Measurements from ENCODE around the gene HOXC10. TPM values are rescaled to one million over a fixed set of nuclear protein-coding genes. Genes with fewer than 3 reads are reported as not detected.

HOXC10 gene
- total and polyA plus RNA-seq, 2 of the 8 experiments (the other 6 are each of a cell fraction or from before 2014, with no cell fraction given): not detected

DNA sequence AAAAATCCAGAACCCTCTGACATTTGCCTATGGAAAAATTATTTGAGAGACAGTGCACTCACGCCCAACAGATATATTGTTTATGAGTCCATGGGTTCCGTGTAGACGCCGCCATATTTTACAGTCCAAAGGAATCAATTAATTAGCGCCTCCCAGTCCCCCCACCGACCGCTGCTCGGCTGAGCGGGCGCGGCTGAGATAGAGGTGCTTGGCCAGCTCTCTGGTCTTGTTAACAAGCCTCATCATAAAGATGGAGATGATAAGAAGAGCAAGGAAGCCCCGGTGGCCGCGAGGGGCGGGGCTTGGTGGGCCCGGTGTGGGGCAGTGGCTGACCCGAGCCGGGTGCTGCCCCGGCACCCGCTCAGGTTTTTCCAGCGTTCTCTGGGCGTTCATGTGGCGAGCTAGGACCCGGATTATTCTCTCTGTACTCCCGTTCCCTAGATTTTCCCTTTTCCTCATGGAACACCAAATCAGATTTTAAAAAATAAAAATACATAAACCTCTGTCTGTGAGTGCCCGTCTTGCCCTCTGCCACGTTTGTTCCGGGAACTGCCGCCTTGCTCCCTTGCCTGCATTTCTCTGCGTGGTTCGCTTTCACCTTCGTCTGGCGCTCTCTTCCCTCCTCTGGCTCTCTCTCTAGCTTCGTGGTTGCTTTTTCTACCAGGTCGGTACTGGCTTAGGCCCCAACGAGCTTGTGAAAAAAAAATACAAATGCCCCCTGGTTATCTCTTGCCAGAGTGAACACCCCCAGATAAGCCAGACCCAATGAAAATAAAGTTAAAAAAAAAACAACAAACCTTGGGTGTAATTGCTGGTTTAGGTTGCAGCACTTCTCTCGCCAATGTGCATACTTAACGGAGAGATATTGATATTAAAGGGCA, 21.3 kb upstream of the HOXC10 start:
- Histone ChIP-seq H2BK120ac (replicated peaks; ENCODE audit: low read depth, low read length) (no peak overlapping the region), H3K4me3 (ENCODE audit: extremely low read depth in 1 of 4, insufficient read depth in 2 of 4, low read depth in 3 of 4, low read length in 4 of 4) (no peak overlapping the region), H3K56ac (replicated peaks; ENCODE audit: insufficient read length, low read depth, low read length) (no peak overlapping the region), H3K79me1 (ENCODE audit: low read depth, low read length) (no peaks in the 10 kb centered on the region), H3K27ac (ENCODE audit: low read depth, low read length) (no peak overlapping the region), H4K8ac (ENCODE audit: extremely low read depth, insufficient read depth, low read length) (no peak overlapping the region), H4K91ac (replicated peaks; ENCODE audit: insufficient read length, low read length) (no peak overlapping the region), H4K20me1 (replicated peaks in 1 of 2; ENCODE audit: control insufficient read depth in 1 of 2, insufficient read depth in 2 of 2, low read length in 2 of 2) (peaks cover 29 to 48% of the 10 kb centered on the region in 2 experiments), H2AFZ (ENCODE audit: low read length) (no peak overlapping the region), H3K4me2 (ENCODE audit: insufficient read depth in 1 of 2, low read depth in 2 of 2, low read length in 2 of 2) (no peak overlapping the region), H3K79me2 (ENCODE audit: control insufficient read depth in 1 of 2, insufficient read depth in 2 of 2, low read length in 2 of 2) (no peaks in the 10 kb centered on the region), H2BK5ac (ENCODE audit: low read depth, low read length) (no peak overlapping the region), H3K23me2 (ENCODE audit: low read depth, low read length) (no peaks in the 10 kb centered on the region), H2BK15ac (ENCODE audit: low read length) (0 out of 2 replicates have a peak overlapping the region, but pooled peaks have one; percentile 46), H2BK20ac (ENCODE audit: low read length) (no peak overlapping the region), H3K14ac (ENCODE audit: insufficient read length) (no peak overlapping the region), H3K9me3 (ENCODE audit: insufficient read depth in 2 of 2, low read depth in 1 of 2, low read length in 1 of 2) (no peaks in the 10 kb centered on the region), H3K9ac (replicated peaks in 1 of 4; ENCODE audit: extremely low read depth in 1 of 4, low read depth in 3 of 4, low read length in 3 of 4) (no peak overlapping the region), H3K27me3 (replicated peaks in 1 of 4; ENCODE audit: control insufficient read depth in 3 of 4, extremely low read depth in 1 of 4, insufficient read depth in 3 of 4, low read length in 3 of 4) (peaks cover 99 to 100% (median 100%) of the 10 kb centered on the region in 4 experiments), H2AK5ac (ENCODE audit: low read depth, low read length) (0 out of 2 replicates have a peak overlapping the region, but pooled peaks have one; percentile 16), H3K23ac (ENCODE audit: insufficient read length) (no peak overlapping the region), H3K4ac (replicated peaks; ENCODE audit: insufficient read length, low read depth, low read length) (no peak overlapping the region), H2BK12ac (ENCODE audit: low read depth, low read length) (no peak overlapping the region), H3K4me1 (replicated peaks in 1 of 4; ENCODE audit: control insufficient read depth in 3 of 4, insufficient read depth in 4 of 4, low read length in 3 of 4) (peaks cover 0 to 4% (median 2%) of the 10 kb centered on the region in 4 experiments; a peak in 3 of 7 replicates), H4K5ac (ENCODE audit: insufficient read length, low read depth, low read length) (no peak overlapping the region), H3K18ac (ENCODE audit: extremely low read depth, low read length) (no peak overlapping the region), H3K36me3 (ENCODE audit: control insufficient read depth in 2 of 4, insufficient read depth in 4 of 4, low read length in 3 of 4) (peaks cover 0 to 8% (median 0%) of the 10 kb centered on the region in 4 experiments; a peak in 2 of 8 replicates)
- no peak for FAIRE-seq
- DNase-seq (ENCODE audit: low read depth in 1 of 2, low spot score in 2 of 2): peak in 1 of 2 experiments; percentile 56
- WGBS, 2 experiments (ENCODE audit: extremely low coverage in 1 of 2, insufficient coverage in 1 of 2, insufficient read length in 1 of 2, insufficient replicate concordance in 2 of 2, low coverage in 1 of 2, low lambda C conversion rate in 2 of 2, missing lambda C conversion rate in 1 of 2): 12% methylated on average over 38 of the region's 38 CpGs; no CpG with 5 or more reads in 1 of the 2 experiments
- ChIA-PET CTCF (ENCODE audit: partially characterized antibody) (interaction anchor here (0.6 to 2.3 kb wide), 3 partner anchors 69 to 244 kb away, joined by 3 to 8 read pairs (median 3); no protein-coding TSS in a partner anchor), POLR2A (ENCODE audit: partially characterized antibody) (interaction anchor here (0.9 to 1.6 kb wide), 3 partner anchors 12 to 88 kb away, joined by 3 read pairs; partner anchors contain the start of gene HOXC13)
- TF ChIP-seq EZH2 (IDR thresholded peaks at IDR 0.05; ENCODE audit: low read depth, low read length, severe bottlenecking) (peak; percentile 90), HDAC2 (IDR thresholded peaks at IDR 0.05; ENCODE audit: borderline replicate concordance in 1 of 2, low read depth in 2 of 2, low read length in 2 of 2) (no peak), SUZ12 (IDR thresholded peaks at IDR 0.05; ENCODE audit: low read length) (peak; percentile 91), CBX5 (IDR thresholded peaks at IDR 0.05; ENCODE audit: low read depth, low read length) (no peak), SP2 (IDR thresholded peaks at IDR 0.05; ENCODE audit: low read length) (no peak), CBX8 (IDR thresholded peaks at IDR 0.05; ENCODE audit: borderline replicate concordance, low read depth, low read length) (peak; percentile 88; the same call in 1 of the 2 replicates), RNF2 (IDR thresholded peaks at IDR 0.05; ENCODE audit: borderline replicate concordance, low read depth, low read length, missing control alignments, poor library complexity, severe bottlenecking) (peak; percentile 88)
